Esophagus squamous epithelium (tissue), 5 donors: ENCODE data around the gene ANKRD13D. TPM values are rescaled to one million over a fixed set of nuclear protein-coding genes. Genes with fewer than 3 reads are reported as not detected.

Experiments used
- DNase-seq: peaks from one replicate; lab custom pipeline; 2025; lab: John Stamatoyannopoulos, UW
- H3K27ac ChIP-seq, 4 donors: fragments of 200-600 bp; sonication (generic); one replicate each; pipeline ENCODE4 v1.5.1; 2016 to 2019; ENCODE audit warnings: mild to moderate bottlenecking in 1 of 4
- H3K27me3 ChIP-seq, 4 donors: fragments of 200-600 bp; sonication (generic); 1 replicate in 3 of 4; 2 replicates in 1 of 4; pipeline versions ENCODE4 v1.5.1 to v1.6.0; 2017 to 2021; ENCODE audit warnings: antibody characterized with exemption in 1 of 4
- H3K36me3 ChIP-seq, 3 donors: fragments of 200-600 bp; sonication (generic); one replicate each; pipeline ENCODE4 v1.5.1; 2016 to 2019
- H3K4me1 ChIP-seq, 3 donors: fragments of 200-600 bp; sonication (generic); one replicate each; pipeline ENCODE4 v1.5.1; 2017 to 2019
- H3K4me3 ChIP-seq, 4 donors: fragments of 200-600 bp; sonication (generic); 1 replicate in 3 of 4; 2 replicates in 1 of 4; pipeline ENCODE4 v1.5.1; 2016 to 2019; ENCODE audit warnings: mild to moderate bottlenecking in 2 of 4, moderate library complexity in 1 of 4
- H3K9me3 ChIP-seq, 3 donors: fragments of 200-600 bp; sonication (generic); one replicate each; pipeline ENCODE4 v1.5.1; 2016 to 2019
- CTCF ChIP-seq, 6 experiments: fragments of 450-650 bp in 4 of 6; fragments of 200-600 bp in 2 of 6; sonication (generic) in 2 of 6; IDR thresholded peaks; one replicate each; pipeline ENCODE4 v1.5.1; 2016 to 2019; ENCODE audit warnings: antibody characterized with exemption in 6 of 6, mild to moderate bottlenecking in 4 of 6, moderate library complexity in 4 of 6
- POLR2A ChIP-seq, 4 donors: fragments of 450-650 bp; IDR thresholded peaks; one replicate each; pipeline ENCODE4 v1.6.1; 2017; ENCODE audit warnings: antibody characterized with exemption in 4 of 4, mild to moderate bottlenecking in 4 of 4, moderate library complexity in 3 of 4
- WGBS, 2 donors: methylation state at CpG; one replicate each; pipeline ENCODE4 v1.1.5; 2018; 5-methylcytosine and 5-hydroxymethylcytosine counted together
- intact Hi-C: fragments of 100-400 bp; cut with DNase I; formaldehyde crosslinking; loops from one replicate; pipeline ENCODE4 v1.15.0; 2022
- total RNA-seq, 4 donors: library from RNA; depleted of rRNA; stranded (reverse); fragments of >200 nt; gene quantifications; one replicate each; pipeline ENCODE4 v1.1.0, GENCODE V29; 2016
- donor health status: DM: yes; HTN: yes; CAD: no.

ANKRD13D gene
- total RNA-seq, 4 donors from 2014 or later: 27.4 to 50.6 (median 41.6) TPM

- peaks cover 42 to 81% (median 46%) of the 10 kb centered on the region in 3 donors for H3K4me1 ChIP-seq
- whole genome bisulfite sequencing, 2 donors: 74 to 87% methylated on average over 4 of the region's 4 CpGs
- TF ChIP-seq CTCF (IDR thresholded peaks at IDR 0.05): no peak
- no peak for TF ChIP-seq POLR2A (IDR thresholded peaks at IDR 0.05)
- H3K27ac ChIP-seq: peak overlapping the region in 2 of 4 donors; percentile 4 to 43
- no peaks in the 10 kb centered on the region for H3K36me3 ChIP-seq
- H3K27me3 ChIP-seq: no peaks in the 10 kb centered on the region
- no peaks in the 10 kb centered on the region for H3K9me3 ChIP-seq
- no peak for DNase-seq
- intact Hi-C loops: loop anchor here (5.0 kb wide), 1 partner anchor 32 kb away; no protein-coding TSS in a partner anchor
- no peak overlapping the region for H3K4me3 ChIP-seq
Measured at GRCh38 chr11:67349928-67350465, 60.9 kb downstream of the ANKRD13D start.

GRCh38 chr11:67351275-67352005 lies 62.3 kb downstream of the ANKRD13D start:
- H3K4me3 ChIP-seq: peak overlapping the region in 2 of 4 donors; percentile 76 to 86
- 21 to 50% methylated on average over 2 to 7 of the region's 11 CpGs for WGBS, 2 donors
- intact Hi-C loops: no loop called here

More at GRCh38 chr11:67351275-67352005, 62.3 kb downstream of the ANKRD13D start:
- Histone ChIP-seq H3K9me3 (no peaks in the 10 kb centered on the region), H3K27me3 (no peaks in the 10 kb centered on the region), H3K4me1 (peaks cover 48 to 81% (median 54%) of the 10 kb centered on the region in 3 donors), H3K27ac (peak overlapping the region; percentile 97 to 100 (median 100)), H3K36me3 (no peaks in the 10 kb centered on the region)
- no peak for DNase-seq
- TF ChIP-seq POLR2A (IDR thresholded peaks at IDR 0.05) (no peak), CTCF (IDR thresholded peaks at IDR 0.05) (peak; percentile 85 to 95 (median 94))

Other genes starting within 250 kb of the ANKRD13D start
- 100 to 1,000 TPM; 122 to 219 (median 169) TPM for gene RHOD, start 232.5 kb upstream of the ANKRD13D start, total RNA-seq
- 10 to 100 TPM; 33.4 to 84.7 (median 64.8) TPM for gene KDM2A, start 170.0 kb upstream of the ANKRD13D start, total RNA-seq
- 10 to 100 TPM; 54.1 to 93.2 (median 68.5) TPM for gene GRK2, start 22.8 kb upstream of the ANKRD13D start, total RNA-seq
- gene SSH3, start 14.2 kb downstream of the ANKRD13D start, total RNA-seq: 10 to 100 TPM; 51.4 to 78.4 (median 64.8) TPM
- 100 to 1,000 TPM in 1 of 4 donors, 10 to 100 TPM in 3; 62.6 to 113 (median 74.7) TPM for gene POLD4, start 64.2 kb downstream of the ANKRD13D start, total RNA-seq
- gene CLCF1, start 84.3 kb downstream of the ANKRD13D start, total RNA-seq: 1 to 10 TPM; 2.3 to 6.8 (median 2.7) TPM
- 10 to 100 TPM; 10.6 to 18.3 (median 12.7) TPM for gene RAD9A, start 102.7 kb downstream of the ANKRD13D start, total RNA-seq
- gene PPP1CA, start 112.6 kb downstream of the ANKRD13D start, total RNA-seq: 100 to 1,000 TPM; 146 to 202 (median 185) TPM
- gene TBC1D10C, start 114.8 kb downstream of the ANKRD13D start, total RNA-seq: 1 to 10 TPM; 1.7 to 7.2 (median 3.5) TPM
- under 1 TPM; 0.09 to 0.76 (median 0.25) TPM for gene CARNS1, start 126.4 kb downstream of the ANKRD13D start, total RNA-seq
- gene RPS6KB2, start 139.2 kb downstream of the ANKRD13D start, total RNA-seq: 100 to 1,000 TPM in 3 of 4 donors, 10 to 100 TPM in 1; 67.5 to 121 (median 113) TPM
- gene PTPRCAP, start 148.4 kb downstream of the ANKRD13D start, total RNA-seq: 10 to 100 TPM in 1 of 4 donors, 1 to 10 TPM in 3; 5.9 to 14.1 (median 6.8) TPM
- 100 to 1,000 TPM in 1 of 4 donors, 10 to 100 TPM in 3; 52.2 to 122 (median 57.6) TPM for gene CORO1B, start 154.2 kb downstream of the ANKRD13D start, total RNA-seq
- gene GPR152, start 163.4 kb downstream of the ANKRD13D start, total RNA-seq: not detected
- under 1 TPM in 1 of 4 donors, not detected in 3; 0.38 TPM for gene CABP4, start 166.1 kb downstream of the ANKRD13D start, total RNA-seq
- 100 to 1,000 TPM; 109 to 205 (median 145) TPM for gene TMEM134, start 179.9 kb downstream of the ANKRD13D start, total RNA-seq
- gene AIP, start 193.7 kb downstream of the ANKRD13D start, total RNA-seq: 10 to 100 TPM; 16.8 to 63.3 (median 28.3) TPM
- 10 to 100 TPM; 24.5 to 35.9 (median 28.7) TPM for gene PITPNM1, start 216.1 kb downstream of the ANKRD13D start, total RNA-seq
- gene CDK2AP2, start 218.9 kb downstream of the ANKRD13D start, total RNA-seq: 10 to 100 TPM; 32.0 to 55.2 (median 38.1) TPM
- gene CABP2, start 234.1 kb downstream of the ANKRD13D start, total RNA-seq: not detected